ENCODE data around the gene SDF2.
"Not testable (repeated sequence)": the region's sequence is repeated elsewhere in the genome, so short reads cannot be mapped to it uniquely, and the experiment has no call there.

DNA sequence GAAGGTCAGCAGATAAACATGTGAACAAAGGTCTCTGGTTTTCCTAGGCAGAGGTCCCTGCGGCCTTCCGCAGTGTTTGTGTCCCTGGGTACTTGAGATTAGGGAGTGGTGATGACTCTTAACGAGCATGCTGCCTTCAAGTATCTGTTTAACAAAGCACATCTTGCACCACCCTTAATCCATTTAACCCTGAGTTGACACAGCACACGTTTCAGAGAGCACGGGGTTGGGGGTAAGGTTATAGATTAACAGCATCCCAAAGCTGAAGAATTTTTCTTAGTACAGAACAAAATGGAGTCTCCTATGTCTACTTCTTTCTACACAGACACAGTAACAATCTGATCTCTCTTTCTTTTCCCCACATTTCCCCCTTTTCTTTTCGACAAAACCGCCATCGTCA lies 3.4 kb downstream of the SDF2 start:
- TF ChIP-seq CTCF (conservative IDR thresholded peaks at IDR 0.05; ENCODE audit: low read depth, low read length); POLR2A (IDR thresholded peaks at IDR 0.05; ENCODE audit: low read depth, low read length); RCOR1 (IDR thresholded peaks at IDR 0.05; ENCODE audit: insufficient replicate concordance, low read length): not testable (repeated sequence)
